Right forelimb (tissue), 1 donor: ENCODE measurements around the gene PNMA6F.
"Not testable (repeated sequence)": the region's sequence is repeated elsewhere in the genome, so short reads cannot be mapped to it uniquely, and the experiment has no call there.

Experiments used
- DNase-seq: peaks from one replicate; pipeline ENCODE4 v3.0.0-alpha.2; 2018

PNMA6F gene

GRCh38 chrX:153301746-153302145 lies 19.8 kb downstream of the PNMA6F start:
- DNase-seq, result no peak

GRCh38 chrX:153299855-153300254 lies 21.7 kb downstream of the PNMA6F start:
- DNase-seq, result no peak

GRCh38 chrX:153297376-153297775 lies 24.2 kb downstream of the PNMA6F start:
- DNase-seq, result no peak

GRCh38 chrX:153293485-153294071 lies 28.0 kb downstream of the PNMA6F start:
- not testable (repeated sequence) for DNase-seq

- not testable (repeated sequence) for DNase-seq
Observed at GRCh38 chrX:153288807-153289206, 32.8 kb downstream of the PNMA6F start.

GRCh38 chrX:153285678-153286077 lies 35.9 kb downstream of the PNMA6F start:
- DNase-seq, result not testable (repeated sequence)

GRCh38 chrX:153283982-153284381 lies 37.6 kb downstream of the PNMA6F start:
- not testable (repeated sequence) for DNase-seq

GRCh38 chrX:153281784-153282183 lies 39.8 kb downstream of the PNMA6F start:
- not testable (repeated sequence) for DNase-seq

- DNase-seq, result not testable (repeated sequence)
Observed at GRCh38 chrX:153279304-153279703, 42.3 kb downstream of the PNMA6F start.

- not testable (repeated sequence) for DNase-seq
Observed at GRCh38 chrX:153276049-153276448, 45.5 kb downstream of the PNMA6F start.

GRCh38 chrX:153275418-153275817 lies 46.1 kb downstream of the PNMA6F start:
- not testable (repeated sequence) for DNase-seq

- not testable (repeated sequence) for DNase-seq
Observed at GRCh38 chrX:153272584-153272983, 49.0 kb downstream of the PNMA6F start.

- not testable (repeated sequence) for DNase-seq
Observed at GRCh38 chrX:153272070-153272469, 49.5 kb downstream of the PNMA6F start.
